ENCODE results near the gene OR8H1.
A peak's percentile ranks its signal among the peaks of the same experiment; 100 is the strongest.

The OR8H1 gene, protein sequence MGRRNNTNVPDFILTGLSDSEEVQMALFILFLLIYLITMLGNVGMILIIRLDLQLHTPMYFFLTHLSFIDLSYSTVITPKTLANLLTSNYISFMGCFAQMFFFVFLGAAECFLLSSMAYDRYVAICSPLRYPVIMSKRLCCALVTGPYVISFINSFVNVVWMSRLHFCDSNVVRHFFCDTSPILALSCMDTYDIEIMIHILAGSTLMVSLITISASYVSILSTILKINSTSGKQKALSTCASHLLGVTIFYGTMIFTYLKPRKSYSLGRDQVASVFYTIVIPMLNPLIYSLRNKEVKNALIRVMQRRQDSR

GRCh38 chr11:56292154-56292553 lies at the start of gene OR8H1:
Gene OR8H1, minus strand, starts transcription at chr11:56292254. Its CDS starts 1,192 bp downstream, at chr11:56291062.
- DNase-seq: no peak
- intact Hi-C loops (cut with DNase I): no loop called here

- intact Hi-C loops (cut with DNase I): no loop called here
These were observed 48.2 kb upstream of the OR8H1 start for GRCh38 chr11:56340289-56340688.

GRCh38 chr11:56333156-56333555 lies 41.1 kb upstream of the OR8H1 start:
- DNase-seq: no peak
- intact Hi-C loops (cut with DNase I): no loop called here

More at GRCh38 chr11:56340289-56340688, 48.2 kb upstream of the OR8H1 start:
- no peak for DNase-seq

DNA sequence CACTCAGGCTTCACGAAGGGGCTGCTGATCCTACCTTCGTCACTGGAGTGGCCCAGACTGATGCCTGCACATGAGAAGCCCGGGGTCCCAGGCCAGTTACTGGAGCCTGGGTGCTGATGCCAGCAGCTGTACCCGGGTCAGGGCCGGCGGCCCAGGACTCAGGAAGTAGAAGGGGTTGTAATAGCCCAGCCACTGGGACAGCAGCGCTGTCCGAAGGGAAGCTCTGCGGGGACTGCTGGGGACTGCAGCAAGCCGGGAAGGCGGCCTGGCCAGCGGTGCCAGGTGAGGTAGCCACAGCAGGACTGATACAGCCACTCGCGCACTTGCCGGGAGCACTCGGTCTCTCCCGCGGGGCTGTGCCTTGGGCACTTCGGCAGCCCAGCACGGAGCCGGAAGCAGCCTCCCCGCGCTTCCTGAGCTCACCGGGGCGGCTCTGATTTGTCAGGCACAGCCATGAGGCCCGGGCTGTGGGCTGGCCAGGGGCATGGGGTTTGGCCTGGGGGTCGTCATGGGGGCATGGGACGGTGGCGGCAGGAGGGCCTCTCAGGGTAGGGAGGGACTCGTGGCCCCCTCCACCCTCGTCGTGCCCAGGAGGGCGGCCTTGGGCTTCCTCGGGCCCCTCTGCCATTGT lies 39.9 kb upstream of the OR8H1 start:
- peak in 1 of 42 donors; percentile 30 for DNase-seq
- intact Hi-C loops (cut with DNase I): no loop called here

- no peak for DNase-seq
These were observed 22.8 kb upstream of the OR8H1 start, which contains the start of gene OR8K3 for GRCh38 chr11:56314844-56315243. Gene OR8K3, plus strand, starts transcription at chr11:56315144. Its CDS starts 3,163 bp downstream, at chr11:56318307.

GRCh38 chr11:56307836-56308235 lies 15.8 kb upstream of the OR8H1 start:
- DNase-seq: no peak
- intact Hi-C loops (cut with DNase I): no loop called here

More at GRCh38 chr11:56314844-56315243, 22.8 kb upstream of the OR8H1 start, which contains the start of gene OR8K3:
- intact Hi-C loops (cut with DNase I): no loop called here

DNA sequence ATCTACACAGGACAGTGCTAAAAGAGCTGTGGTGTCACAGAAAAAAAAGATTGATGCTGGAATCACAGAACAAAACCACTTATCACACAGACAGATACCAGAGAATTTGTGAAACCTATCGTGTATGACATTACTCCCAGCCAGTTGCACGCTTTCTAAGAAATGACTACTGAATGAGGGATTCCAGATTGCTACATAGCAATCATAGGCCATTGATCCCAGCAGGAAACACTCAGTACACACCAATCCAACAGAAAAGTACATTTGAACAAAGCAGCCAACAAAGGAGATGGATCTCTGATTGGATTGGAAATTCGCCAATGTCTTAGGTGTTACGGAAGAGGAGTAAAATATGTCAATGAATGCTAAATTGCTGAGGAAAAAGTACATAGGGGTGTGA lies 4.8 kb upstream of the OR8H1 start:
- no peak for DNase-seq
- intact Hi-C loops (cut with DNase I): no loop called here

GRCh38 chr11:56273854-56274253 lies 18.2 kb downstream of the OR8H1 start, which contains the start of gene OR5T1:
Gene OR5T1, plus strand, starts transcription at chr11:56274154. Its CDS starts 1,485 bp downstream, at chr11:56275639.
- DNase-seq: no peak
- intact Hi-C loops (cut with DNase I): no loop called here

DNA sequence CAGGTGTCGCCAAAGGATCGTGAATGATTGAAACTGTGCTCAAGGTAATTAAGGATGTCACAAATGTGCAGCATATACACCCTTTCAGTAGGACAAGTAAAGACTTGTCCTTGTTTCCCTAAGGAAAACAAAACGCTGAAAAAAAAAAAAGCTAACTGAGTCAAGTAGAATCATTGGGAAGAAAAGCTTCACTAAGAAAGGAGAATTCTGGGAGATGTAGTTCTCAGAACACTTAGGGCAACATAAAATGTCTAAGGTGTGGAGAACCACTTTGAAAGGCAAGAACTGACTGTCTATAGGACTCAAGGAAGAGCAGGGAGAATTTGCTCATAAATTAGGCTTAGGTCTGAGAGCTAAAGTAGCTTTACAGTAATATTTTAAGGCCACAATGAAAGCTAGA lies 21.0 kb downstream of the OR8H1 start:
- intact Hi-C loops (cut with DNase I): no loop called here
- no peak for DNase-seq

DNA sequence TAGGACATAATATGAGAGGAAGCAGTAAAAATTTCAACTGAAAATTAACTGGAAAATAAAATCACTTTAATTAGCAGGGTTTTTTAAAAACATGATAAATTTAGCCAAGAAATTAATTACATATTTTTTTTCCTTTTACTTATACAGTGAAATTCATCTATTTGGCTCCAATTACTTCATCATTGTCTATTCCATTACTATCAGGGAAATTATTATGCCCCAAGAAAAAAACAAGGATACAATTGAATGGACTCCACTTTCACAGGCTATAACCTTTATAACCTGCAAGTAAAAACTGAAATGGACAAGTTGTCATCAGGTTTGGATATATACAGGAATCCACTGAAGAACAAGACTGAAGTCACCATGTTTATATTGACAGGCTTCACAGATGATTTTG lies 40.1 kb downstream of the OR8H1 start, which contains the start of gene OR5T3:
TSS of gene OR5T3 (plus strand) at position 301 of the 400 bp plus-strand sequence. CDS start at position 301, 0 bp downstream.
- no peak for DNase-seq
- intact Hi-C loops (cut with DNase I): no loop called here
